HG03432 (cell line): ENCODE results near the gene ARGLU1.

ENCODE experiments used
- ATAC-seq: cut with Tn5 transposase; IDR thresholded peaks from one replicate; pipeline ENCODE4 v1.9.1; 2021; ENCODE audit warnings: mild to moderate bottlenecking, moderate library complexity; ENCODE audit not compliant: unreplicated experiment

Gene ARGLU1

DNA sequence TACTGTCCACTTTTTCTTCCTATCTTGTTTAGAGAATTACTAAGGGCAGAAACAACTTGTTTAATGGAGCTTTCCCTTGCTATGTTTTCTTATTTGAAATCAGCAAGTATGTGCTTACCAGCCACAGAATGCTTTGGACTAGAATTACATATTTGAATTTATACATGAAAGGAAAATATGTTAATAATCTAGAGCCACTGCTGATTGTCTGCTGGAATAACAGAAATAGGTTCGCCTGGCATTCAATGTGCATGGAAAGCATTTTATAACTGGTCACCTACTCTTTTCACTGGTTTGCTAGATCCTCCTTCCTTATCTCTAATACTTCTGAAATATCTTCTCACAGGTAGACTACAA, 40.5 kb downstream of the ARGLU1 start:
- ATAC-seq: no peak

DNA sequence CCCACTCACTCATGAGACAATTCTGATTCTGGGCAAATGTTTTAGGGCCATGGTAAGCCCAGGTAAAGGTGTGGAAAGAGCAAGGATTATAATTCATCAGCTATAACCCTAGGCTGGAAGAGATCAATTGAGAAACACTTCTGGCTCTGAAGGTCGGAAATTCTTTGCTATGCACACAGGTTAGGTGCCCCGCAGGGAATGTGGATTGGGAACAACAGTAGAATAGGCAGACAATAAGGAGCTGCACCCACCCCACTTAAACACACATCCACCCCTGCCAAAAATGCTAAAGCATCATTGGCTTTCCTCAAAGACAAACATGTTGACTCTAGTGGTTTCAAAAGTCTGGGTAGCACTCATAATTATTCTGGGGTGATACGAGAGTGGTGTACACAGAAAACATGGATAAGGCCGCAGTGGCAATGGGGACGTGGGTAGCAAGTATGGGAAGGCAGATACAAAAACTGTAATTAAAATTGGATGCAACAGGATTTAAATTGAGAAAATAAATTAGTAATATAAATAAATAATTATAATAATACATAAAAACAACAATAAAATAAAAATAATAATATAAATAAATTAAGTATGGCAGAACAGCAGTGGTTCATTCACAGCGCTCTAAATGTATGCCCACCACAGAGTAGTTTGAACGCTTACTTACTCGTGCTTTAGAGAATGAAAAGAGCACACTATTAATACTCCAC, 41.0 kb downstream of the ARGLU1 start:
- ATAC-seq: no peak

DNA sequence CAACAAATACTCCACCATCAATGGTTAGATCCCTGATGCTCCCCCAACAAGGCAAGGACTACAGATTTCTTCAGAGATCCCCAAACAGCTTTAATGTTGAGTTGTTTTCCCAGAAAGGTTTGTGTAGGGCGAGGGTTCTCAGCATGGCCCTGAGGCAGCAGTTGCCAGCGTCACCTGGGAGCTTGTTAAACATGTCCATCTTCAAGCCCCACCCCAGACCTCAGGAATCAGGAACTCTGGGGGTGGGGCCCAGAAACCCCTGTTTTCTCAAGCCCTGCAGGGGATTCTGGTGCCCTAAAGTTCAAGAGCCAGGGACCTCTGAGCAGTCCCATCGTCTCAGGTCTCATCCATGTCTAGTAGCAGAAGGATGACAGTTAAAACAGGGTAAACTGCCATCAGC, 42.1 kb downstream of the ARGLU1 start:
- ATAC-seq: no peak

DNA sequence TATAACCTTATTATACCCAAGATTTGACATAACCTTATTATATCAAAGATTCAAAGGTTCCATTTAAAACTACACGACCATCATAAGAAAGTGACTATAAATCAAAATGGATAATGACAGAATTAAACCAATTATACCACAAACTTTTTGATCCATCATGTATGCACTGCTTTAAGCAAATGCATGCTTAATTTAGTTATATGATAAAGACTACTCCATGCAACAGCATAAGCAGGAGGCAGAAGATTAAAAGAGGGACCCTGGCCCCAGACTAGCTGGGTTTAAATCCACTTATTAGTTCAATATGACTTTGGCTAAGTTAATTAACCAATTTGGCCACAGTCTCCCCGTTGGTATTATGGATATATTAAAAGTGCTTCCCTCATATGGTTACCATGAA, 43.8 kb downstream of the ARGLU1 start:
- ATAC-seq: no peak

DNA sequence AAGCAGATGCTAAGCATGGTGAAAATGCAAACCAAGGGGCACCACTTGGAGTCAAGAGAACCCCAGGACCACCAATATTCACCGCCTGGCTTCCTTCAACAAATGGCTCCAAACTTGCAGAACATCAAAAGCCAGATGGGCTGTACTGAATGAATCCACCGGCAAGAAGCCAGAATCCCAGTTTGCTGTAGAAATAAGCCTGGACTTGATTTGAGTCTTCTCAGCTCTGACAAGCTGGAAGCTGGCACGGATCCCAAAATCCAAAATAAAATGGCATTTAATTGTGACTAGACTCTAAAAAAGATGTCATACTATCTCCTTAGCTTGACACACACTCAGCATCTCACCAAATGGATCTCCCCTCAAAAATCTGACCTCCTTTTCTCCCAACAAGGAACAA, 44.4 kb downstream of the ARGLU1 start:
- no peak for ATAC-seq

DNA sequence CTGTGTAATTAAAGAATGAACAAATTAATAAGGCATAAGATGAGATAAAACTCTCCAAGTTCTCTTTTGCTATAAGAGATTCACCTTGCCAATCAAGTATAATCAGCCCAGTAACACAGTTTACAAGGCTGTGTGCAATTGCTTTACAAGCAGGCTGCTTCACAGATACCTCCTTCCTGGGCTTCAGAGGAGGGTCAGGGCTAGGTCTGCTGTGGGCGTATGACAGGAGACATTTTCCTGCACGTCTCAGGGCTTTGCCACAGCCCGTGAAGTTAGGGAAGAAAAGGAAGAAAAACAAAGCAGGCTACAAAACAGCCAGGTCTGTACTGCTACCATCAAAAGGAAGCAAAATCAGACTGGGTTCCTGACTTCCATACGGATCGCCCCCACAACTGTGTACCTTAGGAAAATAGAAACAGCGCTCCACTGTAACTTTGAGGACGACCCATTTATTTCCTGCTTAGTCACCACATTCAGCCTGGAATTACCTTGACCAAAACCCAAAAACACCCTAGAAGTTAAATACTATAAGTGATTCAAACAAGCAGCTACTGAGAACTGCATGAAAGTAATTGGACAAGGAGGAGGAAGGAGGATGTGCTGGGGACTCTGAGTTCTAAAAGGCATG, 44.9 kb downstream of the ARGLU1 start:
- ATAC-seq: no peak

DNA sequence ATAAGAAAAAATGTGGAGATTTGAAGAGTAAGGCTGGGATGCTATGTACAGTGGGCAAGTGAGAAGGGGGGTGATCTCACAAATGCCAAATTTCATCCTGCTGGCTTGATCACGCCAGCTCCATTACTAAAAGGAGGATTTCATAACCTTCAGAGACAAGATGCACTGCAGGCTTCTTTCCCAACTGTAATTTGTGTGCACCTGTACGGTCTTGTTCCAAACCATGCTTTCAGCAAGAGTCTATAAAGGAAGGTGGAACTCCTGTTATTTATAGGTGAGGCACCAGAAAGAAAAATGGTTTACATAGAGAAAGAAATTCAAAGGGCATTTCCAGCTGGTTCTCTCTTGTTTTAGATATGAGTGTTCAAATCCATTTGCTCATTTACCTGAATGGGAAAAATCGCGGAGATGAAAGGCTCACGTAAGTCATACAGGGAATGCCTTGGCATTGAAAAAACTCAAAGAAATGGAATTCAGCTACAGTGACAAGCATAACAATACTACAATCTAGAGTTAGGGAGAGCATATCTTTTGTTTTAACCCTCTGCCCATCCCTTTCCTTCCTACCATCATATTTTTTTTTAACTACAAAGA, 45.7 kb downstream of the ARGLU1 start:
- ATAC-seq: no peak

DNA sequence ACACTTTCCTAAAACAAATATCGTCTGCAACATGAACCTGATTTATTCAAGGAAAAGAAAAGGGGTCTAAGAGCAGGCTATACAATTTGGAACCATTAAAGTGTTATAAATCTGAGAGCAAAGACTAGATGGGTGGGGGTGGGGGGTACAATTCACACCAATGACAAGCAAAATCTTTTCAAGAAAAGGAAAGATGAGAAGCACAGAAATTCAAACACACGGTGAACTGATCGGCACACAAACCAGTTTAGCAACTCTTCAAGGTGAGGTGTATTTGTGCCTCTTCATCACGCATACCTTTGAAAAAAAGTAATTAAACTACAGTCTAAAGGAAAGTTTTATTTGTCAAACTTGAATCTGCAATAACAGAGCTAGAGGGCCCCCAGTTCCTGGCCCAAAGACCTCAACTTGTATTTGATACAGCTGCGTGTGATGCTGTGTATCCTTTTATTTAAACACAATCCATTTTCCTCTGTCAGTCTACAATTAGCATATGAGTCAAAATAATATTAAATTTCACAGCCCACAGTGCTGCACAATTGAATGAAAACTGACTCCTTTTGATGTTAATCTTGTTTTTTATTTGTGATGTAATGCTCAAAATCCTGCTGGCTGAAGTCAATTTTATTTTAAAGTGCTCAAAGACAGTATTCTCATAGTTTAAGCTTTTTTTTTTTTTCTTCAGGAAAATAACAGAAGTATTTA, 46.7 kb downstream of the ARGLU1 start:
- no peak for ATAC-seq

DNA sequence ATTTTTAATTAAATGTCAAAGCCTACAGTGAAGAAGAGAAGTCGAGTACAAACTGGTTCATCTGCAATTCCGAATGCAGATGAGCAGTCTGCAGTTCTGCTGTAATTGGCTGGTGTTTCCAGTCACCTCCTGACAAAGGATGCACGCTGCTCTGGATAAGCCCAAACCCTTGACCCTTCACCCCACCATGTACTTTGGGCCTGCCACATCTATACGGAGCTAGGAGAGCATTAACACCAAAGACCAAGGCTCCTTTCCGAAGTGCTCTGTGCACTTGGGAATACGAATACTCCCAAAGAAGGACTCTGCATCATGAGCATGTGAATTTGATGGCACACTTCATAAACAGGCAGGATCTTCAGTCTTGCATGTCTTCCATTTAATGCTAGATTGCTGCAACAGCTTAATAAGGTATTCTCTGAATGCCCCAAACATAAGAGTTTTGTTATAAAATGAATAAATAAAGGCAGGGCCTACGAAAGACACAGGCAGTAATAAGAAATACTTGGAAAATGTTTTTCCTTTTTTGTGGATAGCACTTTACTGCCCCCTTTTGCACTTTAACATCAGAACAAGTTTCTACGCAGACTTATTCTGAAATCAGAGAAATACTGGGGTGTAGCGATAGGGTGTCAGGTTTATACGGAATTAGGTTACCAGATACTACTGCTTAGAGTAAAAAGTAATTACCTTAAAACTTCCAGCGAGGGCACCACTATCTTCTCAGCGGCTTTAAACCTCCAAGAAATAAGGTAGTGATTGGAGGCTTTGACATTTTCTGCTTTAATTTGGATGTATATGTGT, 47.5 kb downstream of the ARGLU1 start:
- no peak for ATAC-seq

DNA sequence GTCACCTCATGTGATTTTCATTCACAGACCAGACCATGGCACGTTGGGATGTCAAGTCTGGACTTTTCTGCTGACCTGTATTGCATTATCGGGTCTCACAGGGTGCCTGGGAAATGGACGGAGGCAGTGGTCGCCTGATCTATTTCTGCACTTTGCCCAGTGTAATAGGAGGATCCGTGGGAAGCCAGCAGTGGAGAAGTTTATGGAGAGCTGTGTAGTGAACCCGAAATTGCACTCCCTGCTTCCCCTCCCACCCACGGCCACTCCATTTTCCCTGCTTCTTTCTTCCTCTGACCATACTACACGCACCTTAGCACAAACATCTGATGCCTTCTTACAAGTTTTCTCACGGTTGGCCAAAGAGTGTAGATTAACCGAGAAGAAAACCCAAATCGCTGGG, 49.4 kb downstream of the ARGLU1 start:
- ATAC-seq: no peak

DNA sequence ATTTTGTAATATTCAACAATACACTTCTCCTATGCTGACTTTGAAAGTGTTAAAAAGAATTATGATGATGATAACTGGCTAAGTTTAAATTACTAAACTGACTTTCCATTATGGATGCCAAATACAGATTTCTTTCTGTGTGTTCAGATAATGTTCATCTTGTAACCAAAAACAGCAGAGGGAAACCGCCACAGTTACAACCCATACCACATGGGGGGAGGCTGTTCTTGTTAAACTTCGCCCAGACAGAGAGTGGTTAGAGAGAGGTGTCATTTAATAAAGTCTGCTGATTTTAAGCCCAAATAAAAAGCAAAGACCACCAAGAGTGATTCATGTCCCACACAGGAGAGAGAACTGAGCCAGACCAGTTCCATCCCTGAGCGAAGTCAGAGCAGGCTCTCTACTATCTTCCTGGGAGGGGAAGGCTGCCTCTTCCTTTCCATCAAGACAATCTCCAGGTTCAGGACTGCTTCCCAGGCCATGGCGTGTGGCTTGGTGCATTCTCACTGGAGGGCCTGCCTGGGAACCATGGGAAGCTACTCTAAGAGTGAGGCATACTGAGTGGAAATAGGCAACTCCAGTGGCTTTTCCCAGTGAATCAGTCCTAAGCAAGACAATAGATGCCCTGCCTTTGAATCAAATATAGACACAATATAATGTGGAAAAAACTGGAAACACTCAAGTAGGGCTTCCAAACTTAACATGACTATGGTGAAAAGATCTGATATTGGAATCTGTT, 50.7 kb downstream of the ARGLU1 start:
- no peak for ATAC-seq

DNA sequence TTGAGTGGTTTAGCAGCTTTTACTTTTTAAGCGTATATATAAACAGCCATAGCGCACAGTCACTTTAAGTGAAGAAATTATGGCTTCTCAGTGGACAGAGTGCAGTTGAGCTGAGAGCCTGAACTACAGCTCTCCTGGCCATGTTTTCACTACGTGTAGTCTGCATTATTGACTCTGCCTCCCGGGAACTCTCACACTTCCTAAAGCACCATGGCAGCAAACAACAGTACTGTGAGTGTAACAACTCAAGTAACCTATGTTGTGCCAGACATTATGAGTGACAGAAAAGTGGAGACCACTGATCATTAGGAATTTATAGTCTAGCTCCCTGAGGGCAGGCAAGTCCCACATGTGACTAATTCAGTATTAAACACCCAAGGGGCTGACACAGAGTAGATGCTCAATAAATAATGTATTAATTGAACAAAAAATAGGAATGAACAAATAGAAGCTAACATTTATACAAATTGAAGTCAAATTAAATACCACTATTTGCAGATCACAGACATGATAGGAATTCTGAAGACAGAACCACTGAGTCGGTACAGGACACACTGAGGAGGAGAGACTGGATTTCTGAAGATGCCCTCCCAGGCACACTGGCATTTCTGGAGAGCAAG, 52.2 kb downstream of the ARGLU1 start:
- ATAC-seq: no peak

DNA sequence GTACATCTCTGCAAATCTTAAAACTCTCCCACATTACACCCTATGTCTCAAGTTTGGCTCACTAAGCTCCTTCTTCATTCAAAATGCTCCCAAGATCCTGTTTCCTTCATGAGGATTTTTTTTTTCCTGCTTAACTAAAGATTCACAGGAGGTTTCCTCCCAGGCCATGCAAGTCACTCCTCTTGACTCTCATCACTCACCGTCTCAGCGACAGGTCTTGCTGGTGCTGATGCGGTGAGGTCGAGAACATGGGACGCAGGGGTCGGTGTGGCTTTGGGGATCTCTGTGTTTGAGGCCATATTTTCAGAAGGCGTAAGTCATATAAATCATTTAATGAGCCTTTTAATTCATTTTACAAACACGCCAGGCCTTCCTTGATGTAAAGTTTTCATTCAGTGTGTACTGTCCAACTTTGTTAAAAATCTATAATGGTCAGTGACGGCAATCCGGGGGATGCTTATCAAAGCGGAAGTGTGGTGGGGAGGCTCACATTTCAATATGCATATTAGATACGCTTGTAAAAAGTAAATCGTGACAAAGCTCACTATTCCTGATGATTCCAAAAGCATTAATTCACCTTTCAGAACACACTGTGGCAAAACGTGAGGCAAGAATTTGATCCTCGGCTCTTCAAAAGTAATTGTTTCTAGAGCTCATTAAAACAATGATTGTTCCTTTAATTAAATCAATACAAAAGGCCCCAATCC, 52.9 kb downstream of the ARGLU1 start:
- no peak for ATAC-seq

DNA sequence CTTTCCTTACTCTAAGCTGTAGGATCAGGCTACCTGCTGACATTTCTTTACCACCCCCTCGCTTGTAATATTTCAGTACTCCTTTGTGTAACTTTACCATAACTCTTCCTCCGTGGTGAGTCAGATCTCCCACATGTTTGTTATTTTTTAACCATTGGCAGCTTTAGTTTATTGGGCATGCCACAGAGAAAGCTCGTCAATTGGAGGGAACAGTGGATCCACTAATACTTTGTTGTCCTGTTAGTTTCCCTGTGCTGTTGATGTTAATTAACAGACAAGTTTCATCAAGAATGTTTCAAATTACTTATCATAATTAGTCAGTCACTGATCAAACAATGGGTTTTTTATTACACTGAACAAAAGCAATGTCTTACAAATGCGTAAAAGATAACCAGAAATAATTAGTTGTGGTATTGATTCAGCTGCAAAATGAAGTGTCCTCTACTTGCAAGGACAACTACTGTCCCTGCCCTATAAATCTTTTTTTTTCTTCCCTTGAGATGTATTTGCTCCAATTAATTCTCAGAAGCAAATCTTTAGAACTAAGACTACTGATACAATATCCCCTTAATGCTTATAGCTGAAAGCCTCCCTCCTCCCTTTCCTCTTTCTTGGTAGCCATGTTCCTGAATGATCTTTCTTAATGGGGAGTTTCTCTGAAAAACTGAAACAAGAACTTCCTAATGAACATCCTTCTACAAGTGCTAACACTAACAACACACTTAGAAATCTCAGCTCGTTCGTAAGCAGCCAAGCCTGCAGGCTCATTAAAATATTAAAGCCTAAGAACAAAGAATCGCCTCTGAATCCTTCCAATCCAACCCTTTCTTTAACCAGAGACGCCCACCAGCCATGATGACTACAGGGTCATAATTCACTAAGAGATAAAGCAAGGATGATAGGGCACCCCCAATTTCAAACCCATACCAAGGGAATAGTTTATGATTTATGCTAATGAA, 54.6 kb downstream of the ARGLU1 start:
- no peak for ATAC-seq

DNA sequence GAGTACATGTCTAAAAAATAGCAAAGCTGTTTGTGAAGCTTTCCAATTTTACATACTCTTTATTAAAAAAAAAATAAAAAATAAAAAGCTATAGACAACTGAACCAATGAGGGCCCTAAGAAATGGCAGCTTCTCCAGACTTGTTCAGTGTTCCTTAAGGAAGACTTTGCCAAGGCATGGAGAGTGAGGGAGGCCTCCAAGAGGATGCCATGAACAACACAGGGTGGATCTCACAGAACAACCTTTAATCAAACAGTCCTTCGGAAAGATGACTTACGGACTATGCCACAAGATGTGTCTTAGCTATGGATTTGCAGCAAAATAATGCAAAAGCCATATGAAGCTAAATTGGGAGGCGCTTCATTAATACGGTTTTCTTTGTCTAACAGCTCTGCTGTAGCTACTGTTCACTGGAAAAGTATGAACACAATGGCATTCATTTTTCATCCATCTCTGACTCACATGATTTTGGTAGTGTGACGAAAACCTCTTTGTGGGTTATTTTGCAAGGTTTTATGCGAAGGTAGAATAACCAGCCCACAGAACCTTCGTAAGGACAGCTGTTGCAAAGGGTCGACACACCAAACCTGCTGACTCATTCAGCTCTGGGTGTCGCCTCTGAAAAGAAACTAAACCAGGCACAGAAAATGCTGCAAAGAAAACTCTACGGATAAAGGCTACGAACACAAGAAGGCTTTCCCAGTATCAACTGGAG, 60.2 kb downstream of the ARGLU1 start:
- ATAC-seq: peak; percentile 86

DNA sequence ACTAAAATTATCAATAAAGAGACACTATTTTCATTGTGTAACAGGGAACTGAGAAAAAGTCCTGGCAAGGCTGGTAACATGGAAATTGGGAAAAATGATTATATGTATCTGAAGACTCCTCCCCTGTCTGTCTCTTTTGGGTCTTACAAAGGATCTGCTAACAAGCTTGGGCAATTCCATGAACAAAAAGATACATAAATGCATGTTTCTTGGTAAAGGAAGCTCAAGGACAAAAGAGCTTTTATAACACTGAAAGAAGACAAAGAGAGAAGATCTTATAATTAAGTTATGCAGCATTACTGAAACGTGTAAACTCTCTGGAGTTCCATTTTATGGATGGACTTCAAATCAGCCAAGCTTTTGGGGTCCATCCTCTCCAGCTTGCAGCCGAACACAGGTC, 61.7 kb downstream of the ARGLU1 start:
- ATAC-seq: no peak

DNA sequence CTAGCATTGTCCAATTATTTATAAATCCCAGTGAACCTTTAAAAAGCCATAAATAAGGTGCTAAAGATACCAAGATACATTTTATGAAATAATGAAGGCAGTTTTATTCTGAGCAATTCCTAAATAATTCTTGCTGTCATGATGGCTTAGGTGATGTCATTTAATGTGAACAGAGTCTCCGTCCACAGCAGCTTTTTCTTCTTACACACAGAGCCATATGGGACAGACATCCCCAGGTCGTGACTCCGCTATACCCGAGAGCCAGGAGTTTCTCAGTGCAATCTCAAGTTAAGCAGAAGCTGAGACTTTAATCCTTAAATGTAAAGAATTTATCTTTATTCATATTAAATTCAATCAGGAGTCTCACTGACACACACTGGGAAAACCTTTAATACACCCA, 62.2 kb downstream of the ARGLU1 start:
- ATAC-seq: no peak

DNA sequence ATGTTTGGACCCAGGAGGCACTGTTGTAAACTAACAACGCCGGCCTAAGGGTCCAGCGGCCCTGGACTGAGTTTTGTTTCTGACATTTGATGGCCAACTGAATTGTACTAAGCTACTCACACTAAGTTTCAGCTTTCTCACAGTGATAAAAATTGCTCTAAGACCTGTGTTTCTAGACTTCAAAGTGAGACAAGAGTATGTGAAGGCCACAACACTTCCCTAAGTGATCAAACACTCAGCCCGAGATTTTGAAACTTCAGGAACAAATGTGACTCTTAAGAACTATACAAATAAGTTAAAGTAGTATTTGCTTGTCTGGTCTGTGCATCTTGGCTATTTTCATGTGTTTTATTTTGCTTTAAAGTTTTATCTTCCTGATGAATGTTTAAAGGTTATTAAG, 62.6 kb downstream of the ARGLU1 start:
- no peak for ATAC-seq
